Stimulated activated CD4-positive, alpha-beta T cell treated with anti-CD3 and anti-CD28 coated beads, TNF-alpha, amount 100 ng/mL, for 48 hours (primary cell): ENCODE results near the gene ZNF277.
"Not testable (repeated sequence)": the region's sequence is repeated elsewhere in the genome, so short reads cannot be mapped to it uniquely, and the experiment has no call there.

Experiments
- DNase-seq, 3 donors: peaks; one replicate each; pipeline ENCODE4 v3.0.0-alpha.2; 2020; ENCODE audit warnings: low read depth in 3 of 3

Gene ZNF277

DNA sequence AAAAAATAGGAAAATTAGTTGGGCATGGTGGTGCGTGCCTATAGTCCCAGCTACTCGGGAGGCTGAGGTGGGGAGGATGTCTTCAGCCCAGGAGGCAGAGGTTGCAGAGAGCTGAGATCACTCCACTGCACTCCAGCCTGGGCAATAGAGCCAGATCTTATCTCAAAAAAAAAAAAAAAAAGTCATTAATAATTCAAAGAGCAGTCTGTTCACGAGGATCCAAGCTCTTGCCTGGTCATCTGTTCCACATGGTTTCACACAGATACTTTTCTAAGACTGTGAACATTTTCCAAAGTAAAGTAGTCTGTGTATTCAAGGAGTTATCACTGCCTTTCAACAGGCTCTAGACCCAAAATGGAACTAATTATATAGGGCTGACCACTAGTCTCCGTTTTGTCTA lies 86.9 kb downstream of the ZNF277 start:
- DNase-seq: no peak

DNA sequence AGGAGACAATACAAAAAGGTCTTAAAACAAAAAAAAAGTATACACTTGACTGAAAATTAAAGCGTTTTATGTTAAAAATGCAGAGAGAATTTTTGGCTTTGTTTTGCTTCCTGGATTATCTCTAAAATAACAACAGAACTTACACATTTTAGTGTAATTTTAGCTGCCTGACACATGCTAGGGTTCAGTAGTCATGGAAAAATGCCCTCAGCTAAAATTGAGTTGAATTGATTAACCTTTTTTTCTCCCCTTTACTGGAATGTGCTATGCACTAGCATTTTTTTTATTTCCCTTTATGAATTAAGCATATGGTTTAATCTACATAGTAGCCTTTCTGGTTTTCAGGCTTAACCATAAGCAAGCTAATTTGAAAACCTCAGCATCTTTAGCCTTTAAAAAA lies 89.9 kb downstream of the ZNF277 start:
- DNase-seq: no peak

DNA sequence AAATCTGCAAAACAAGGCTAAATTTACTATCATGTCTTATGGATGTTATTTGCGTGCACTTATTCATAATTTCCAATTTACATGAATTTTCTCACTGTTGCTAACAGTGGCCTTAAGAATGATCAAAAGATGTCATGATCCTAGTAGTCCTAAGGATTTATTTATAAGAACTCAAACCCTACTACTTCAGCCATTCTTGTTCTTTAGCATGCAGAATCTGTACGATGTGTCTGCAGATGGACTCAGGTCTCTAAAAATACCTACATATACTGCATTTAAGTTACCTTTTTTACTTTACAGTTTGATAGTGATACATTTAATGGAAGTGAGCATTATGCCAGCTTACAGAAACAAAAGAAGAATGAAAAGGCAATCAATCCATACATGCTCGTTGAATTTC lies 91.2 kb downstream of the ZNF277 start:
- no peak for DNase-seq

DNA sequence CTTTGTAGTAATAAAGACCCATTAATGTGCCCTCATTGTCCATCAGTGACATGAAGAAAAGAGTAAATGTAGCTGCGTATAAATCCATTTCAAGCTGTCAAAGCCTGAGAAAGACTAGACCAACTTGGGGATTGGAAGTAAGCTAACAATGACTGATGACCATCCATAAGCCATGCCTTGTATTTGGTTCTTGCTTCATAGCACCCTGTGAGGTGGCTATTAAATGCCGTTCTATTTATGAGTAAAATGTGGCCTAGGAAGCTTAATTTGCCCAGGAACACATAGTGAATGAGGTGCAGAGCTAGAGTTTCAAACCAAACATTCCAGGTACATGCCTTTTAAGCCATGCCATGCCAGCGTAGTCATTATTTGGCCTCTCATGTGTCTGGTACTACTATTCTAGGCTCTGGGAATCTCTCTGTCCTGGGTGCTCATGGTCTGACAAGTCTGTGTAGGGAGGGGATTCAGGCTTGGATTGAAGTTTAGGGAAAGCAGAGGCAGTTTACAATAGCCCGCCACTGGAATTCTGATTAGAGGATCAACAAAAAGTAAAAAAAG lies 92.1 kb downstream of the ZNF277 start:
- no peak for DNase-seq

DNA sequence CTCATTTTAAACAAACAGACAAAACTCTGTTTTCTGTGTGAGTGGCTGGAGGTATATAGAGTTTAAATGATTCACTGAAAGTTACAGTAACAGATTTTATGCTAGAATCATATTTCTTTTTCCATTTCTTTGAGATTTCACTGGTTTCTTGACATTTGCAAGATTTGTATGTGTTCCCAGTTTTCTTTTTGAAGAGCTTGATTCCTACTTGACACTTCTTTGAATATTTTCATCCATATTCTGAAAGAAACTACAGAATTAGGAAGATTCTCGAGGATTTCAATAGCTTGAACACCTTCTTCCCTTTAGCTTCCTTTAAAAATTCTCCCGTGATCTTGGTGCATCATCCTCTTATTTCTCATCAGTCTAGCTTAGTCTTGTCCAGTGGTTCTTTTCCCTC lies 93.6 kb downstream of the ZNF277 start:
- no peak for DNase-seq

DNA sequence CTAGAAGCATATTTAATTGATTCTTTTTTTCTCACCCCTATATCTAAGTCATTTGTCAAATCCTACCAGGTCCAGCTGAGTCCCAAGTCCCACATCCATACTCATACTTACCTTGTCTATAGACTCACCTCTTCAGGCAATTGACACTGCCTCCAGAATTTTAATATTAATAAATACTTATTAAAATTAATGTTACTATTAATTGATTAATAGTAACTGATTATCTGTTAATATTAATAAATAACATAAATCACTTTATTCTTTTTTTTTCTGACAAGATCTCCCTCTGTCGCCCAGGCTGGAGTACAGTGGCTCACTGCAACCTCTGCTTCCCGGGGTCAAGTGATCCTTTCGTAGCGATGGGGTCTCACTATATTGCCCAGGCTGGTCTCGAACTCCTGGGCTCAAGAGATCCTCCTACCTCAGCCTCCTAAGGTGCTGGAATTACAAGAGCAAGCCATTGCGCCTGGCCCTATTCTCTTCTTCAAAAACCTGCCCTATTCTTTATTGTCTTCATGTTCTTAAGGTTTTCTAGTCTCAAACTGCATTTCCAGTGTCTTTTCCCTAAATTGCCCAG lies 94.4 kb downstream of the ZNF277 start:
- no peak for DNase-seq

DNA sequence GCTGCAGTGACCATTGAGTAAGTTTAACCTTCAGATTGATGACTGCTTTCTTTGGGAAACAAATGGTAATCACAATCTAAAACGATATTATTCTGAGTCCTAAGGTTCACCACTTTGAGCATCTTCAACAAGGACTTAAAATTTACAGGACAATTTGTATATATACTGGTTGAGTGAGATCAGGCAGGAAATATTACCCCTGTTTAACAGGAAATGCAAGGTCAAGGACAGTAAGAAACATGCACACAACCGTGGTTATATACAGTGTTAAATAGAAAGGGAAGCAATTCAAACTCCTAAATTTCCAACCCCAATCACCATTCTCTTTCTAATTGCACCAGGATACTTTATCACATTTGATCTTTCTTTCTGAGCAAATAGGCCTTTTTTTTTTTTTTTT lies 96.1 kb downstream of the ZNF277 start:
- no peak for DNase-seq

DNA sequence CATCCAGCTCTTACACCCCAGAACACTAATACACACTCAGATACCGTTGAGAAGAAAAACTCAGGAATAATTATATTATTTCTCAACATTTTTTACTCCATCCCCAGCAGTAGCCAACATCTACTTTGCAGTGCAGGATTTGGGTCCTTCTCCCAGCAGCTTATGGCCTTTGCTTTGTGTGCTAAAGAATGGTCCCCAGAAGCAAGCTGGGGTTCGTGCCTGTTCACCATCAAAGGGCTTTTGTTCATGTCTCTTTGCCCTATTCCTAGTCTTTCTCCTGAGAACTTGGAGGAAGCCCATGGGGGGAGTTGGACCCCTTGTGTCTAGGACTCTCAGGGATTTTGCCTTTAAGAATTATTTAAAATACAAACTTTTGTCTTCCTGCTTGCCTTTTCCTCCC lies 100.4 kb downstream of the ZNF277 start:
- no peak for DNase-seq

DNA sequence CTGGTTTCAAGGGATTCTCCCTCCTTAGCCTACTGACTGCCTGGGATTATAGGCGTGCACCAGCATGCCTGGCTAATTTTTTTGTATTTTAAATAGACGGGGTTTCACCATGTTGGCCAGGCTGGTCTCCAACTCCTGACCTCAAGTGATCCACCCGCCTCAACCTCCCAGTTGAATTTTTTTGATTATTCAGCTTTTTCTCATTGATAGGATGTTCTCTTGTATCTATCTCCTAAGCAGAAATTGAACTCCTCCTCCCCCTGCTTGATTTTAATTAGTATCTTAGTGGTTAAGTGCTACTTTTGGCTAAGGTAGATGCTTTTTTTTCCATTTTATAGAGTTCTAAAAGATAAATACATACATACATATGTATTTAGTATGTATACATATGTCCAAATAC lies 101.0 kb downstream of the ZNF277 start:
- no peak for DNase-seq

DNA sequence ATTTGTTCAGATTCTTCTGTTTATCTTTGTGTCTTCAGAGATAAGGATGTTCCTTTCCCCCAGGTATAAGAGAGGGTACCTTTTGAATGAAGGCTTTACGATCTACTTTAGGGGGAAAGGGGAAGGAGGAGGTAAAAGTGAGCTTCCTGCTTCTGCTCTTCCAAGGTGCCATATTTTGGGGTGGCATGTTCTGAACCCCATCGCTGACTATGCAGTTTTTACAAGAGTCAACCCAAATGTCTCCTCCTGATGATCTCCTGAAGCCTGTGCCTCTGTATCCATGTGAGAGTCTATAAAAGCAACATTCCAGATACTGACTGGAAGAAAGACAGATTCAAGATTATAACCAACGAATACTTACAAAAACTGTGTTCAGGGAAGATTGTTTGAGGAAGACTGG lies 102.5 kb downstream of the ZNF277 start:
- no peak for DNase-seq

DNA sequence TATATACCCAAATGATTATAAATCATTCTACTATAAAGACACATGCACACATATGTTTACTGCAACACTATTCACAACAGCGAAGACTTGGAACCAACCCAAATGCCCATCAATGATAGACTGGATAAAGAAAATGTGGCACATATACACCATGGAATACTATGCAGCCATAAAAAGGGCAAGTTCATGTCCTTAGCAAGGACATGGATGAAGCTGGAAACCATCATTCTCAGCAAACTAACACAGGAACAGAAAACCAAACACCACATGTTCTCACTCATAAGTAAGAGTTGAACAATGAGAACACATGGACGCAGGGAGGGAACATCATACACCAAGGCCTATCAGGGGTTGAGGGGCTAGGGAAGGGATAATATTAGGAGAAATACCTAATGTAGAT lies 110.3 kb downstream of the ZNF277 start:
- not testable (repeated sequence) for DNase-seq

DNA sequence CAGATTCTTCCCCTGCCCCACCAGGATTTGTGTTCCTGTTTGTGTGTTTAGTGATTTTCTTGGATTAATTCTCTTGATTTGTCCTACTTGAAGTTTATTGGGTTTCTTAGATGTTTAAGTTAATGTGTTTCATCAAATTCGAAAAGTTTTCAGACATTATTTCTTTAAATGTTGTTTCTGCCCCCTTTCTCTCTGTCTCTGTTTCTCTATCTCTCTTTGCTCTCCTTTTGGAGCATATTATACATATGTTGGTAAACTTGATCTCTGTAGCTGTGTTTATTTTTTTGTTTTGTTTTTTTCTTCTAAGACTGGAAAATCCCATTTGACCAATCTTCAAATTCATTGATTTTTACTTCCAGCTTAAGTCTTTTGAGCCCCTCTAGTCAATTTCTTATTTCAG lies 115.6 kb downstream of the ZNF277 start:
- no peak for DNase-seq

DNA sequence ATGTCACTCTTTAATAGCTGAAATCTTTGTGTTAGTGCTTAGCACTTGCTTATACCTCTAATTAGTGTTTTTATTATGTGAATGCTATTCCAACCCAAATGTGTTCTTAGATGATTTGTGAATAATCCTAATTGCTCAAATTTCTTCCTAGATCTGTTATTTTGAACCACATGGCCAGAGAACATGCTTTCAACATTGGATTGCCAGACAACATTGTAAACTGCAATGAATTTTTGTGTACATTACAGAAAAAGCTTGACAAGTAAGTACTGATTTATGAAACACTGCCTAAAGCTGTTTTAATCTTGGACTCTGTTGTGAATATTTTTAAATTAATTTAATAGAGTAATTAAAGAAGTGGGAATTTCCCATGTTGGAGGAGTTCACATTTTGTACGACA lies 121.1 kb downstream of the ZNF277 start:
- no peak for DNase-seq

DNA sequence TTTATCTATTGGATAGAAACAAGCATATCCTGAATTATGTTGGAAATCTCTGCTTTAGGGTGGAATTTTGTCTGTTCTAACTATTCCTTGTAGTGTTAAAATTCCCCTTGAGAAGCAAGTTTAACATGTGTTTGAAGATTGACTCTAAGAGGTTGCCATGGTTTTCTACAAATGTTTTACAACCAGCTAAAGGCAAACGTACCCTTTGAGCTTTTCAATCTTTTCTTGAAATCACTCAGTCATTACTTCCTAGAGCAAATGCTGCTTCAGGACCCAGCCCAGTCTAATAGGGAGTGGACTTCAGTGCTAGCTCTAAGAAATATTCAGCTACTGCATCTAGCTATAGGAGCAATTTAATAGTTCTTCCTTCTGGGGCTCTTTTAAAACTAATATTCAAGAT lies 125.0 kb downstream of the ZNF277 start:
- no peak for DNase-seq

DNA sequence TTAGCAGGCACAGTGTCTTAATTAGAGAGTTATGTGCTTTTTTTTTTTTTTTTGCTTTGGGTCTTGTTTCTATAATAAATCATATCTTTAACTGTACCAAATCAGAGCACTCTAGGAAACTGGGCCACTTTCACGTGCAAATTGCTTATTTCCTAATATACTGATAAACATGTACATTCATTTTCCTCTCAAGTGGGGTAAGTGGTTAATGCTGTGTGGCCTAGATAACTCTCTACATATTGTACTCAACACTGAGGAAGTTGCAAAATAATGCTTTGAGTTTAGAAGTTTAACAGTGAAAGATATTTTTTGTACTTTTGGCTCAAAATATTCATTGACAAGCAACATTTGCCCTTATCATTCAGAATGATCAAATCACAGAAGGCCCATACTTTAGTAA lies 127.9 kb downstream of the ZNF277 start:
- DNase-seq: no peak

DNA sequence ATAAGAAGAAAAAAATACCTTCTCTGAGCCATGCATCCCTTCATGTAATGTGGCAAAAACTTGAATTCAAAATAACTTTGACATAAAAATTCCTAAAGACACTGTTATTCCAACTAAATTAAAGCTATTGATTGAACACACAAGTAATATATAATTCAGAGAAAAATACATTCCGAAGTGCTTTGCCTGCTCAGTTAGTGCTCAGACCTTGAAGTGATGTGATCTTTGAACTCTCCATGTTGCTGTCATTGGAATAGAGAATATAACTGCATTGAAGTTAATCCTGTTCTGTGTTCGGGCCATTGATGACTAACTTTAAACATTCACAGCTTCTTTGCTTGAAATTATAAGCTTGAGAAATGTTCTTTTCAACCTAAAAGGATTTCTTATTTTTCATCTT lies 129.8 kb downstream of the ZNF277 start:
- DNase-seq: no peak

DNA sequence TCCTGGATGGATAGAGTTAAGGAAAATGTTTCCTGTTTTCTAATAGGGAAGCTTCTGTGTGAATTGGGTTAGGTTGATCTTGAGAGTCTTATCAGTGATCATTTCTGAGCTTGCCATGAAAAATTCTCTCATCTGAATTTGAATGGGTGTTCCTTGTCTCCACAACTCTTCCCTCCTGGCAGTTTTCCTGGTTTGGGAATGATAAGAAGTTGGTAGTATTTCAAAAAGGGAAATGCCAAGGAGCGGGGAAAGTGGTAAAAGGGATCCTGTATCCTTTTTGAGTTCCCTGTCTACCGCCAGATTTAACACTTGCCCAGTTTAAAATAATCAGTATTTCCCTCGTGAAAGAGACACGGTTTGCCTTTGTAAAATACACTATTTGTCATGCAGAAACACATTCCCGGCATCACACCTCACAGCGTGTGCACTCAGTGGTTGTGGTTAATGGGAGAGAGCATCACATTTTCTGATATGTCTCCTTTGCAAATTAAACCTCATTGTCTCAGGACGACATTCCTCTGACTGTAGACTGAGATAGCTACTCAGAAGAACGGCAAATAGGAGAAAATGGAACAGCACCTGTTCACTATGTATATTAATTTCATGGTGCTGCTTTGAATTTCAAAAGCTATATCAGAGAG lies 130.6 kb downstream of the ZNF277 start:
- DNase-seq: no peak

DNA sequence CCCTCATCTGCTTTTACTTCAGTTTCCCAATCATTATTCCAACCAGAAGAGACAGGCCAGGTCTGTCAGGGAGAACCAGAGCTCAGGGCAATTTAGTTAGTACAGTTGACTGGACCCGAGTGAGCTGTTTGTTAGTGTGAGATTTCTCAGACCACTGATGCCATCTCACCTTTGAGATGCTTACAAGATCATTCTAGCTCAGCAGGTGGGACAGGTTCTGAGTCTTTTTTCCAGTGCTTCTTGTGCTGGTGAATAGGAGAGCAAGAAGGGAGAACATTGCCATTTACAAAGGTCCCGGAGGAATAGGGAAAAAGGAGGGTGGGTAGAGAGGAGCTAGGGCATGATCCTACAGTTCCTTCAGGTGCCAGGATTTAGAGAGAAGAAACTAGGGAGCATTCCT lies 131.4 kb downstream of the ZNF277 start:
- DNase-seq: no peak

DNA sequence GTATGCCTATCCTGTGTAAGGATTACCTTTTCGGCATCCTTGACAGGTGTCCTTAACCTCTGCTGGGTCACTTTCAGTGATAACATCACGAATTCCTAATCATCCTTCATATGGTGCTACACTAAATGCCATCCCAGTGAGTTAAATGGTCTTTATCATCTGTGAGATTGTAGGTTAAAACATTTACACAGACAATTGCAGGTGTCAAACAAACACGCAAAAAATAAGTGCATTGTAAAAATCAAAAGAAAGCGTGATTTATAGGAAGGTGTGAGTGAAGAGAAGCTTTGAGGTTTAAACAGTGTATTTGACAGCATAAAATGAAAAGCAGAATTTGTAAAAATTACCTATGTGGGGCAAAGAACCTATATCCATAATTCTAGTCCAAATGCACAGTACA lies 132.3 kb downstream of the ZNF277 start:
- no peak for DNase-seq

DNA sequence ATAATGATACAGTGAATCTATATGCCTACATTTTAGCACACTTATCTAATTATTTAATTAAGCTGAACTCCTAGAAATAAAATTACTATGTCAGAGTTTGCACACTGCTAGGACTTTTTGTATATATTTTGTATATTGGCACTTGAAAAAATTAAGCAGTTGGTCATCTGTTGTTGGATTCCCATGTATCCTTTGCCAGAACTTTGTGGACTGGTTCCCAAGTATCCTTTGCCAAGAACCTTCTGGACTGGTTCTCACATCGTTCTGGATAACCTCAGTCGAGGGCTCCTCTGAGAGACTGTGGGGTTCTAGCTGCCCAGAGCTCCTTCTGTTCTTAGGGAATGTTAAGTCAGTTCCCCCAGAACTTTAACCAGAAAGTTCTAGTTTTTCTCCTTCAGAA lies 135.0 kb downstream of the ZNF277 start:
- no peak for DNase-seq

DNA sequence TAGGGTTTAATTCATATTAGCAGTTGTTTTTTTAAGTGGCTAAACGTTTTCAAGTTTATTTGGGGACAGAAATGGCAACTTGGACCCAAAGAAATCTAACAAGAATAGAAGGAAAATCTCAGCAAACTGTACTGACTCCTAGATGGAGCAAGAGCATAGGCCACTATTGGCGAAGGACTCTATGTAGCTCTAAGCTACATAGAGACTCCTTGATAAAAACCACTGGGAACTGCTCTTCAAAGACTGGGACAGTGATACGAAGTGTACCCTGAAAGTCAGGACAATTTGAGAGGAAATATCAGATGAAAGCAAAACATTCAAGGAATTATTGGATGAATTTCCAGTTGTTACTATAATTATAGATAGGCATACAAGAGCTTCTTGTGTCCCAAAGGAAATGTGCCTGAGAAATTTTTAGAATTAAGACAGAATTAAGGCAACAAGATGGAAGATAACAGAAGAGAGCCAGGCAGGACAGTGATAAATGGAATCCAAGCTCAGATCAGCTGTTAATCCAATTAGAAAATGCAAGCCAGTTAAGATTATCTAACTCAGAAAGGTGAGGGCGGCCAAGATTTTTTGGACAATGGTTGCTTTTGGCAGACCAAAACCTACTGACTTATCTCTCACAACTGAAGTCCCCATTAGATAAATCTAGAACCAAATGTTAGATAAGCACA lies 140.0 kb downstream of the ZNF277 start:
- no peak for DNase-seq

DNA sequence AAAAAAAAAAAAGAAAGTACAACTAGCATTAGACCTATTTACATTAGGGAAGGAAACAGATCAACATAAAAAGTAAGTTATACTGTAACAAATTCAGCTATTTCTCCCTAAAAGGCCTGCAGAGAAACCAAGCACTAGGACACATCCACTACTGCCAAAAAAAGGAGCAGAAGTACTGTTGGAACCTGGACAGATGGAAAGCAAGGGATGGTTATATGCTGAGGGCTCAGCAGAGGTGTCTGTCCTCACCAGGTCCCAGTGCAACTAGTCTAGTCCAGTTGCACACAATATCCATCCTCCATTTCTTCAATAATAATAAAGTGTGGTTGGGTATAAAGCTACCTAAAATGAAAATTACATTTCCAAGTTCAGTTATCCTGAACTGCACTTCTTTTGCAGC lies 140.6 kb downstream of the ZNF277 start:
- DNase-seq: no peak

DNA sequence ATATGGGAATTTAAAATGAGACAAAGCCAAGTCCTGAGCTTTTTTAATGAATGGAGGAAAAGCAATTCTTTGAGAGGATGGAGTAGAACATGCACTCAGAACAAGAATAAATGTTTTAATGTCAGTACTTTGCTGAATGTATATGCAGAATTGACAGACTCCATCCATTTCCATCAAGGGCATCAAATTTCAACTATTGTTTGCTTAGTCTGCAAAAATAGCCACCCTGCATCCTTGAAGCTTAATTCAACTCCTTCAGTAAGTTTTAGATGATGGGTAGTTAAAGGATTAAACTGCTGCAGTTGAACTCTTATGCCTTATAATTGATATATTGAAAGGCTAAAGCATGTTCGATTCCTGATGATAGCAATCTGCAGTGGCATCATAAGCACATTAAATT lies 144.1 kb downstream of the ZNF277 start:
- no peak for DNase-seq
